H9 (cell line): Measurements from ENCODE around the gene SPAG17. TPM values are rescaled to one million over a fixed set of nuclear protein-coding genes. Genes with fewer than 3 reads are reported as not detected.

Source experiments
- DNase-seq: peaks from one replicate; pipeline ENCODE4 v3.0.0-alpha.2; 2017
- H2AFZ ChIP-seq: one replicate; pipeline ENCODE4 v1.6.1; 2013; ENCODE audit warnings: mild to moderate bottlenecking, low read length, control low read depth, moderate library complexity
- H2AK5ac ChIP-seq: 2 replicates; pipeline ENCODE4 v1.6.1; 2013; ENCODE audit warnings: low read length, control low read depth, mixed read lengths; ENCODE audit not compliant: insufficient read length
- H2BK120ac ChIP-seq: one replicate; pipeline ENCODE4 v1.6.1; 2013; ENCODE audit warnings: low read depth, mild to moderate bottlenecking, low read length, control low read depth, inconsistent platforms; ENCODE audit not compliant: poor library complexity, severe bottlenecking
- H2BK12ac ChIP-seq: 2 replicates; pipeline ENCODE4 v1.6.1; 2013; ENCODE audit warnings: low read length, control low read depth, mixed read lengths, low read depth; ENCODE audit not compliant: insufficient read length
- H2BK15ac ChIP-seq: 2 replicates; pipeline ENCODE4 v1.6.1; 2013; ENCODE audit warnings: low read depth, low read length, control low read depth
- H2BK20ac ChIP-seq: one replicate; pipeline ENCODE4 v1.6.1; 2013; ENCODE audit warnings: low read depth, mild to moderate bottlenecking, low read length, control low read depth, inconsistent platforms; ENCODE audit not compliant: poor library complexity, severe bottlenecking
- H2BK5ac ChIP-seq: 2 replicates; pipeline ENCODE4 v1.6.1; 2013; ENCODE audit warnings: low read length, control low read depth, mixed read lengths; ENCODE audit not compliant: insufficient read length
- H3K14ac ChIP-seq: 2 replicates; pipeline ENCODE4 v1.6.1; 2013; ENCODE audit warnings: low read length, control low read depth; ENCODE audit not compliant: insufficient read depth
- H3K18ac ChIP-seq: 2 replicates; pipeline ENCODE4 v1.6.1; 2013; ENCODE audit warnings: low read depth, mild to moderate bottlenecking, mixed read lengths, low read length, control low read depth; ENCODE audit not compliant: insufficient read length
- H3K23ac ChIP-seq: 2 replicates; pipeline ENCODE4 v1.6.1; 2013; ENCODE audit warnings: low read length, control low read depth, mixed read lengths, low read depth; ENCODE audit not compliant: insufficient read length
- H3K23me2 ChIP-seq: 2 replicates; pipeline ENCODE4 v1.6.1; 2013; ENCODE audit warnings: low read depth, mild to moderate bottlenecking, mixed read lengths, low read length, control low read depth; ENCODE audit not compliant: insufficient read length, poor library complexity, severe bottlenecking
- H3K27ac ChIP-seq: 2 replicates; pipeline ENCODE4 v1.5.1; 2013; ENCODE audit warnings: low read length, control low read depth, mixed read lengths, low read depth; ENCODE audit not compliant: insufficient read length
- H3K27me3 ChIP-seq: 2 replicates; pipeline ENCODE4 v1.6.1; 2013; ENCODE audit warnings: low read length, control low read depth, inconsistent platforms; ENCODE audit not compliant: insufficient read depth
- H3K4ac ChIP-seq: 2 replicates; pipeline ENCODE4 v1.6.1; 2013; ENCODE audit warnings: low read depth, mild to moderate bottlenecking, control low read depth, inconsistent platforms, low read length, moderate library complexity
- H3K4me1 ChIP-seq: 2 replicates; pipeline ENCODE4 v1.6.1; 2013; ENCODE audit warnings: low read length, control low read depth, inconsistent platforms; ENCODE audit not compliant: insufficient read depth
- H3K4me2 ChIP-seq: 2 replicates; pipeline ENCODE4 v1.6.1; 2013; ENCODE audit warnings: low read length, control low read depth, mixed read lengths; ENCODE audit not compliant: insufficient read length, insufficient read depth
- H3K56ac ChIP-seq: 2 replicates; pipeline ENCODE4 v1.6.1; 2013; ENCODE audit warnings: low read depth, mild to moderate bottlenecking, mixed read lengths, low read length, control low read depth; ENCODE audit not compliant: insufficient read length
- H3K79me1 ChIP-seq: 2 replicates; pipeline ENCODE4 v1.6.1; 2013; ENCODE audit warnings: low read depth, mild to moderate bottlenecking, moderate library complexity, low read length, control low read depth, inconsistent platforms; ENCODE audit not compliant: insufficient read depth, poor library complexity, severe bottlenecking
- H3K79me2 ChIP-seq: 2 replicates; pipeline ENCODE4 v1.6.1; 2013; ENCODE audit warnings: low read length, control low read depth, inconsistent platforms; ENCODE audit not compliant: insufficient read depth
- H3K9ac ChIP-seq: 2 replicates; pipeline ENCODE4 v1.6.1; 2013; ENCODE audit warnings: low read length, control low read depth, mixed read lengths; ENCODE audit not compliant: insufficient read length; ENCODE audit errors: extremely low read depth
- H3K9me3 ChIP-seq: one replicate; pipeline ENCODE4 v1.6.1; 2013; ENCODE audit warnings: low read depth, low read length, inconsistent platforms; ENCODE audit not compliant: control insufficient read depth
- H3T11ph ChIP-seq: one replicate; pipeline ENCODE4 v1.6.1; 2013; ENCODE audit warnings: mild to moderate bottlenecking, low read length, control low read depth, inconsistent platforms
- H4K20me1 ChIP-seq: one replicate; pipeline ENCODE4 v1.6.1; 2013; ENCODE audit not compliant: control insufficient read depth, insufficient read length, insufficient read depth
- H4K5ac ChIP-seq: 2 replicates; pipeline ENCODE4 v1.6.1; 2013; ENCODE audit warnings: low read depth, mild to moderate bottlenecking, mixed read lengths, low read length, control low read depth; ENCODE audit not compliant: insufficient read length
- H4K8ac ChIP-seq: replicated peaks from 2 replicates; pipeline ENCODE4 v1.6.1; 2013; ENCODE audit warnings: low read length, control low read depth, mixed read lengths, low read depth; ENCODE audit not compliant: insufficient read length
- H4K91ac ChIP-seq: 2 replicates; pipeline ENCODE4 v1.6.1; 2013; ENCODE audit warnings: low read depth, mild to moderate bottlenecking, moderate library complexity, mixed read lengths, low read length, control low read depth; ENCODE audit not compliant: insufficient read length
- H3K27ac Mint-ChIP-seq, 3 experiments: 2 replicates in 2 of 3; 3 replicates in 1 of 3; pipeline ENCODE4 v1.8.0; 2020 to 2021; ENCODE audit warnings: mixed read lengths in 3 of 3, mild to moderate bottlenecking in 1 of 3, moderate library complexity in 1 of 3
- H3K27me3 Mint-ChIP-seq: 2 replicates; pipeline ENCODE4 v1.8.0; 2021; ENCODE audit warnings: low read depth, mild to moderate bottlenecking, moderate library complexity, mixed read lengths
- H3K36me3 Mint-ChIP-seq, 3 experiments: 2 replicates in 2 of 3; 3 replicates in 1 of 3; pipeline ENCODE4 v1.8.0; 2020 to 2021; ENCODE audit warnings: low read depth in 3 of 3, mixed read lengths in 3 of 3; ENCODE audit not compliant: insufficient read depth in 1 of 3
- H3K4me1 Mint-ChIP-seq, 2 experiments: 2 replicates each; pipeline ENCODE4 v1.8.0; 2020; ENCODE audit warnings: mixed read lengths in 2 of 2
- H3K4me3 Mint-ChIP-seq, 2 experiments: 2 replicates in 1 of 2; 3 replicates in 1 of 2; pipeline ENCODE4 v1.8.0; 2020 to 2021; ENCODE audit warnings: mild to moderate bottlenecking in 2 of 2, mixed read lengths in 2 of 2, moderate library complexity in 1 of 2
- H3K9me3 Mint-ChIP-seq, 2 experiments: 2 replicates in 1 of 2; 3 replicates in 1 of 2; pipeline ENCODE4 v1.8.0; 2020; ENCODE audit warnings: mild to moderate bottlenecking in 2 of 2, mixed read lengths in 2 of 2, moderate library complexity in 1 of 2
- WGBS: extraction: QIAGEN DNeasy Blood & Tissue Kit; methylation state at CpG from one replicate; pipeline ENCODE4 v1.1.7; 2013; ENCODE audit warnings: missing lambda C conversion rate, low lambda C conversion rate, mixed read lengths; ENCODE audit not compliant: insufficient read length; ENCODE audit errors: extremely low coverage; 5-methylcytosine and 5-hydroxymethylcytosine counted together
- total RNA-seq: library from RNA; stranded (reverse); gene quantifications from 2 replicates; pipeline ENCODE4 v1.2.1, GENCODE V29; 2021
- TF ChIP-seq, protein P1 (sequence below): fragments of 200-600 bp; sonication (generic); conservative IDR thresholded peaks from 3 replicates; pipeline ENCODE4 v1.8.0; 2021; ENCODE audit warnings: antibody characterized with exemption, mild to moderate bottlenecking

The SPAG17 gene
- total RNA-seq, 1 experiment from 2014 or later, result 0.37 TPM

DNA sequence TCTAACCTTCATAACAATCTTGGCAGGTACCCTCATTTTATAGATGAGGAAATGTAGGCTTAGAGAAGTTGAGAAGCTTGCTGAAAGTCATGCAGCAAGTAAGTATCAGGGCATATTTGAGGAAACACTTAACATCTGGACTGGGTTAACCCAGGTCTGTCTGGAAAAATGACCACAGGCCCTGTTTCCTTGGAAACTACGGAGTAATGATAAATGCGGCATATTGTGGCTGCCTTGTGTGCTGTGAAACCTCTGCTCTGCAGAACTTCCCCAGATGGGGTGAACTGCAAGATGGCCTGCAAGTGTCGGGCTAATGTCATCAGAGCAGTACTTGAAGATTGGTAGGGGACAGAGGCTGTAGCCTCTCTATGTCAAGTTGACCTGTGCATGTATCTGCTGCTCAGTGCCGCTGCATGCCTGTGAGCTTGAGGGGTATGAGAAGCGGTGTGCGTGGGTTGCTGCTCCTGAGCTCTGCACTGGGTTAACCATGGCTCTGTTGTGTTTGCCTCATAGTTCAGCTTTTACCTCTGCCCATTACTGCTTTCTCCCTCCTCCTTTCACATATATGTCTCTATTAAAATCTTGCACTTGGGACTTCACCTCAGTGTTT is 172.4 kb downstream of the SPAG17 start:
- no peak overlapping the region for H2BK5ac ChIP-seq
- H2BK20ac ChIP-seq, result no peak overlapping the region
- no peak overlapping the region for H3K27ac ChIP-seq
- no peaks in the 10 kb centered on the region for H3K27me3 ChIP-seq
- H3K79me1 ChIP-seq, result no peaks in the 10 kb centered on the region
- H2AK5ac ChIP-seq, result no peak overlapping the region
- no peaks in the 10 kb centered on the region for H3K4me1 ChIP-seq
- no peaks in the 10 kb centered on the region for H3K9me3 ChIP-seq
- no peaks in the 10 kb centered on the region for H3K4me1 Mint-ChIP-seq
- no peak overlapping the region for H3K4me2 ChIP-seq
- no peaks in the 10 kb centered on the region for H3K79me2 ChIP-seq
- no peak overlapping the region for H4K8ac ChIP-seq
- no peaks in the 10 kb centered on the region for H3K36me3 Mint-ChIP-seq
- no peak overlapping the region for H3T11ph ChIP-seq
- DNase-seq, result no peak
- no peak overlapping the region for H3K23ac ChIP-seq
- H2AFZ ChIP-seq, result no peak overlapping the region
- H3K23me2 ChIP-seq, result no peaks in the 10 kb centered on the region
- H3K9ac ChIP-seq, result no peak overlapping the region
- no peak overlapping the region for H2BK15ac ChIP-seq
- no peak overlapping the region for H3K4me3 Mint-ChIP-seq
- H3K27me3 Mint-ChIP-seq, result no peaks in the 10 kb centered on the region
- no peak overlapping the region for H3K56ac ChIP-seq
- no peak overlapping the region for H4K91ac ChIP-seq
- H3K27ac Mint-ChIP-seq, result no peak overlapping the region
- no peak overlapping the region for H2BK120ac ChIP-seq
- no peak overlapping the region for H3K18ac ChIP-seq
- H2BK12ac ChIP-seq, result no peak overlapping the region
- no peaks in the 10 kb centered on the region for H4K20me1 ChIP-seq
- H3K4ac ChIP-seq, result no peak overlapping the region
- WGBS, result no CpG with 5 or more reads among the region's 6 CpGs
- TF ChIP-seq, protein P1, sequence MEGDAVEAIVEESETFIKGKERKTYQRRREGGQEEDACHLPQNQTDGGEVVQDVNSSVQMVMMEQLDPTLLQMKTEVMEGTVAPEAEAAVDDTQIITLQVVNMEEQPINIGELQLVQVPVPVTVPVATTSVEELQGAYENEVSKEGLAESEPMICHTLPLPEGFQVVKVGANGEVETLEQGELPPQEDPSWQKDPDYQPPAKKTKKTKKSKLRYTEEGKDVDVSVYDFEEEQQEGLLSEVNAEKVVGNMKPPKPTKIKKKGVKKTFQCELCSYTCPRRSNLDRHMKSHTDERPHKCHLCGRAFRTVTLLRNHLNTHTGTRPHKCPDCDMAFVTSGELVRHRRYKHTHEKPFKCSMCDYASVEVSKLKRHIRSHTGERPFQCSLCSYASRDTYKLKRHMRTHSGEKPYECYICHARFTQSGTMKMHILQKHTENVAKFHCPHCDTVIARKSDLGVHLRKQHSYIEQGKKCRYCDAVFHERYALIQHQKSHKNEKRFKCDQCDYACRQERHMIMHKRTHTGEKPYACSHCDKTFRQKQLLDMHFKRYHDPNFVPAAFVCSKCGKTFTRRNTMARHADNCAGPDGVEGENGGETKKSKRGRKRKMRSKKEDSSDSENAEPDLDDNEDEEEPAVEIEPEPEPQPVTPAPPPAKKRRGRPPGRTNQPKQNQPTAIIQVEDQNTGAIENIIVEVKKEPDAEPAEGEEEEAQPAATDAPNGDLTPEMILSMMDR, result no peak
- no peaks in the 10 kb centered on the region for H3K9me3 Mint-ChIP-seq
- H4K5ac ChIP-seq, result no peak overlapping the region
- no peak overlapping the region for H3K14ac ChIP-seq
